Muscle of leg (tissue), 11 donors: ENCODE measurements around the gene CDK5R1. TPM values are rescaled to one million over a fixed set of nuclear protein-coding genes. Genes with fewer than 3 reads are reported as not detected.

Experiments
- DNase-seq: peaks from one replicate; pipeline ENCODE4 v3.0.0; 2013
- H3K27ac ChIP-seq: one replicate; pipeline ENCODE4 v1.5.1; 2013; ENCODE audit warnings: mild to moderate bottlenecking, low read length, control low read depth
- H3K27me3 ChIP-seq: one replicate; pipeline ENCODE4 v1.6.1; 2013; ENCODE audit warnings: low read length; ENCODE audit not compliant: control insufficient read depth, insufficient read depth
- H3K36me3 ChIP-seq: one replicate; pipeline ENCODE4 v1.6.1; 2013; ENCODE audit warnings: low read length; ENCODE audit not compliant: control insufficient read depth, insufficient read depth
- H3K4me1 ChIP-seq: one replicate; pipeline ENCODE4 v1.6.1; 2013; ENCODE audit warnings: low read length; ENCODE audit not compliant: control insufficient read depth, insufficient read depth
- H3K4me3 ChIP-seq: one replicate; pipeline ENCODE4 v1.5.1; 2013; ENCODE audit warnings: low read length, control low read depth
- H3K9me3 ChIP-seq: replicated peaks from 2 replicates; pipeline ENCODE4 v1.6.1; 2013; ENCODE audit warnings: low read depth, low read length; ENCODE audit not compliant: control insufficient read depth
- WGBS: methylation state at CpG from one replicate; pipeline ENCODE4 v1.1.5; 2013; ENCODE audit warnings: missing lambda C conversion rate; ENCODE audit not compliant: insufficient coverage; 5-methylcytosine and 5-hydroxymethylcytosine counted together
- polyA plus RNA-seq, 8 donors: library from polyadenylated mRNA; unstranded; fragments of 120-200 nt; gene quantifications; one replicate each; pipeline versions ENCODE4 v1.2.1 to v1.2.3, GENCODE V29; 2013; ENCODE audit warnings: inconsistent platforms in 1 of 8, low replicate concordance in 1 of 8; ENCODE audit not compliant: insufficient read length in 8 of 8, insufficient read depth in 1 of 8
- total RNA-seq: library from RNA; stranded (reverse); fragments of 120-200 nt; gene quantifications from one replicate; pipeline ENCODE4 v1.2.4, GENCODE V29; 2013

CDK5R1 gene
- total and polyA plus RNA-seq, 9 donors = 4.4 to 11.4 (median 9.4) TPM

DNA sequence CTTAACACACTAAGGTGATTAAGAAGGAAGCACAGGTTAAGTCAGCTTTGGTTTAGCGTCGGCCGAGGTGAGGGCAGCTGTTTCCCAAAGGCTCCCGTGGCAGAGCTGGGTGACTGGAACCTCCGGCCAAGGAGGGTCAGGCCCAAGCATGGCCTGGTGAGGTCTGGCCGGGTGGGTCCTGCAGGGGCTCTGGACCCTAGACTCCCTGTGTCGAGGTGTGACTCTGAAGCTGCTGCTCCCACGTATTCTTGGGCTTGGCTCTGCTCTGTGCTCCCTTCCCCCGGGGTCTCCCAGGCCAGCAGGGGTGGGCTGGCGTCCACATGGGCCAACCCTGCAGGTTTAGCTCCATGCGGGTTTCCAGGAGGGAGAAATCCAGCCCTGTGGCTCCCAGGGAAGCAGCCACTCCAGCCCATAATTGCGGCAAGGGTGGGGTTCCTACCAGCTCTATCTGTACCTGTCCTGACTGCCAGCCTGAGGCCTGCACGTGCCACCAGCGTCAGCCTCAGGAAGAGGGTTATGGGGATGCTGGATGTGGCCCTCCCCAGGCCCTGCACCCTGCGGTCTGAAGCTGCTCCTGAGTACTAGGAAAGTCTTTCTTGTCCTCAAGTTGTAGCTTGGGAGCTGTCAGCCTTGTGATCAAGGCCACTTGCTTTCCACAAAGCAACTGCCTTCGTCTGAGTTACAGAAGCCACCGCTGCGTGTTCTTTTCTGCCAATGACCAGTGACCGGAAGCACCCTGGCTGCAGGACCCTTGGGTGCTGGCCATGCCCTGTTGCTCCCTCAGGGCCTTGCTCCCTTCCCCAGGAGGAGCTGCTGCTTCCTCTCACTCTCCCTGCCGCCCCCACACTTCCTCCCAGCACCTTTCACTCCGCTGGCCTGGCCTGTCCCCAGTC is 4.8 kb downstream of the CDK5R1 start:
- H3K4me1 ChIP-seq = peaks cover 67% of the 10 kb centered on the region
- peaks cover 23% of the 10 kb centered on the region for H3K36me3 ChIP-seq
- H3K27ac ChIP-seq = no peak overlapping the region
- H3K4me3 ChIP-seq = no peak overlapping the region
- no peaks in the 10 kb centered on the region for H3K9me3 ChIP-seq
- WGBS = 76% methylated on average over 21 of the region's 21 CpGs
- DNase-seq = no peak
- H3K27me3 ChIP-seq = no peaks in the 10 kb centered on the region

DNA sequence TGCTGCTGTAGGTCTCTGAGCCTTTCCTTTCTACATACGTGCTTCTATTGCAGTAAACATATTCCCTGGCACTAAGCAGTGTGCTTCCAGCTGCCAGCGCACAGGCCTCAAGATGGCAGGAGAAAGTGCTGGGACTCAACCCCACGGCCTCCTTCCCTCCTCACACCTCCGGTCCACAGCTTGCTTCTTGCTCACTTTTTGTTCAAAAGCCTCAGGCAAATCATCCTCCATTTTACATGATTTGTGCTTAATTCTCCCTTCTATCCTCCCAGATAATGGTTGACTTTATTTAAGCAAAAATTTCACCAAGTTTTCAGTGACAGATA is 5.4 kb downstream of the CDK5R1 start:
- DNase-seq = no peak
- 64% methylated on average over 3 of the region's 4 CpGs for WGBS
- H3K27ac ChIP-seq = no peak overlapping the region
- H3K4me3 ChIP-seq = no peak overlapping the region
- no peaks in the 10 kb centered on the region for H3K27me3 ChIP-seq
- peaks cover 73% of the 10 kb centered on the region for H3K4me1 ChIP-seq
- peaks cover 23% of the 10 kb centered on the region for H3K36me3 ChIP-seq
- no peaks in the 10 kb centered on the region for H3K9me3 ChIP-seq

- Histone ChIP-seq H3K9me3 (no peaks in the 10 kb centered on the region), H3K27ac (no peak overlapping the region), H3K27me3 (no peaks in the 10 kb centered on the region), H3K4me1 (peaks cover 75% of the 10 kb centered on the region), H3K4me3 (no peak overlapping the region), H3K36me3 (peaks cover 22% of the 10 kb centered on the region)
- no peak for DNase-seq
- WGBS = 90% methylated on average over 4 of the region's 7 CpGs
These were observed 6.0 kb downstream of the CDK5R1 start for GRCh38 chr17:32492648-32493289.

GRCh38 chr17:32493571-32493970 is 6.8 kb downstream of the CDK5R1 start:
- Histone ChIP-seq H3K27me3 (no peaks in the 10 kb centered on the region), H3K4me3 (no peak overlapping the region), H3K9me3 (no peaks in the 10 kb centered on the region), H3K36me3 (peaks cover 14% of the 10 kb centered on the region), H3K4me1 (peaks cover 75% of the 10 kb centered on the region), H3K27ac (no peak overlapping the region)
- 73% methylated on average over 15 of the region's 15 CpGs for WGBS
- DNase-seq = no peak

DNA sequence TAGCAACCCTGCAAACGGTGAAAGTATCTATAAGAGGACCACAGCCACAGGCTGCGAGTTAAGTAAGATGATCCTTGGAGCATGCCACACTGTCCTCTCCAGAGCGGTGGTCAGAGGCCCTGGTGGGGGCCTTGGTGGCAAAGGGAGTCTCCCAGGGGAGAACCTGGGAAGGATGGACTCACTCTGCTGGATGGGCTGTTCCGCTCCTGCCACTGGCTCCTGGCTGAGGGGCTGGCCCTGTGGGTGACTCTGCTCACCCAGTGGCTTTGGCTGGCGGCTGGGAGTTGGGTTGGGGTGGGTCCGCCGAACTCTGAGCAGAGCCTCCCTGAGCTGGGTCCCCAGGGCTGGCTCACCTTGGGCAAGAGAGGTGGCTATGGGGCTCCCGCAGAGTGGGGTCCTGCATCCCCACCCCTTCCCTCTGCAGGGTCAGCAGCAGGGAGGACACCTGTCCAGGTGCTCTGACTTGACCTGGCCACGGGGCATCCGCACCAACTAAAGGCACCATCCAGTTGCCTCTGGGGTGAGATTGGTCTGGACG is 7.3 kb downstream of the CDK5R1 start:
- DNase-seq = no peak
- no peak overlapping the region for H3K4me3 ChIP-seq
- 85% methylated on average over 9 of the region's 11 CpGs for WGBS
- peaks cover 9% of the 10 kb centered on the region for H3K36me3 ChIP-seq
- H3K4me1 ChIP-seq = peaks cover 71% of the 10 kb centered on the region
- H3K9me3 ChIP-seq = no peaks in the 10 kb centered on the region
- H3K27ac ChIP-seq = no peak overlapping the region
- no peaks in the 10 kb centered on the region for H3K27me3 ChIP-seq

GRCh38 chr17:32494621-32495358 is 8.0 kb downstream of the CDK5R1 start:
- no peak overlapping the region for H3K4me3 ChIP-seq
- H3K27ac ChIP-seq = peak overlapping the region; percentile 85
- 87% methylated on average over 30 of the region's 34 CpGs for WGBS
- H3K27me3 ChIP-seq = no peaks in the 10 kb centered on the region
- peaks cover 64% of the 10 kb centered on the region for H3K4me1 ChIP-seq
- peaks cover 2% of the 10 kb centered on the region for H3K36me3 ChIP-seq
- H3K9me3 ChIP-seq = no peaks in the 10 kb centered on the region
- DNase-seq = no peak

DNA sequence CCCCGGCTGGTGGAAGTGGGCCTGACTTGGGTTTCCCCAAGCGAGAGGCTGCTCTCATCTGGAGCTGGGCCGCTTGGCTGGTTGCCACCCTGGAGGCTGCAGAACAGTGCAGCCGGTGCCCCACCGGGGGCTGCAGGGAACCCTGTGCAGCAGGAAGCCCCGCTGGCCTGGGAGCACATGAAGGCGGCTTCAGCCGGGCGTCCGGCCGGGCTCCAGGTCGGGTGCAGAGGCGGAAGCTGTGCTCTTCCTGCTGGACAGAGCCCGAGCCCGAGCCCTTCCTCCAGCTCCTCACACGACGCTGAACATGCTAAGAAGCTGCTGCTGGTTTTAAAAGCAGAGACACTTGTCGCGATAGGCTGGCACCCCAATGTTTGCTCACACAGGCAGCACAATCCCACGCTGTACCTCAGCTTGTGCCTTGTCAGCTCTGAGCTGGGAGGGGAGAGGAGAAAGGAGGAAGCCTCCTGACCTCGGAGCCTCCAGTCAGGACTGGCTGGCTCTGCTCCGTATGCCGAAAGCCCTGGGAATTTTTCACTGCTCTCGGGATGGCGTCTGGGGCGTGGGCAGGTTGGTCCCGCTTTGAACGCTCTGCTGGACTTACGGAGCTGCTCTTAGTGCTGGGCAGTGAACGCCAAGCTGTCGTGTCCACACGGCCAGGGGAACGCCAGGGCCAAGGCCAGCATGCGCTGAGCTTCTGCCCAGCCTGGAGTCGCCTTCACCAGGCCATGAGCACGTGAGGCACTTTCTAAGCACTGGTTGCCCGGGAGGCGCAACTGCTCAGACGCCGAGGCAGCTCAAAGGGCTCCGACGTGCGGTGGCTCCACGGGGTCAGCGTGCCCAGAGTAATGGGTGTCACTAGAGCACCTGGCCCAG is 8.8 kb downstream of the CDK5R1 start:
- peaks cover 59% of the 10 kb centered on the region for H3K4me1 ChIP-seq
- WGBS = 51% methylated on average over 38 of the region's 45 CpGs
- no peaks in the 10 kb centered on the region for H3K36me3 ChIP-seq
- DNase-seq = peak; percentile 64
- H3K4me3 ChIP-seq = no peak overlapping the region
- H3K27me3 ChIP-seq = no peaks in the 10 kb centered on the region
- no peaks in the 10 kb centered on the region for H3K9me3 ChIP-seq
- H3K27ac ChIP-seq = peak overlapping the region; percentile 85

- Histone ChIP-seq H3K27me3 (no peaks in the 10 kb centered on the region), H3K4me1 (peaks cover 59% of the 10 kb centered on the region), H3K4me3 (no peak overlapping the region), H3K36me3 (no peaks in the 10 kb centered on the region), H3K9me3 (no peaks in the 10 kb centered on the region), H3K27ac (peak overlapping the region; percentile 85)
- WGBS = 81% methylated on average over 14 of the region's 16 CpGs
- DNase-seq = peak; percentile 62
These were observed 9.7 kb downstream of the CDK5R1 start for GRCh38 chr17:32496395-32497073.
